Myometrial cell (primary cell): ENCODE results near the gene THEMIS2. TPM values are rescaled to one million over a fixed set of nuclear protein-coding genes. Genes with fewer than 3 reads are reported as not detected.

Experiments
- total RNA-seq: library from RNA; depleted of rRNA; stranded (reverse); fragments of >200 nt; gene quantifications from 2 replicates; pipeline ENCODE4 v1.2.3, GENCODE V29; 2015

Gene THEMIS2
- 25.7 and 25.9 TPM in 2 replicates for total RNA-seq

GRCh38 chr1:27872059-27872801 lies at the start of gene THEMIS2:
Gene THEMIS2, plus strand, starts transcription at chr1:27872544. Its CDS starts 28 bp downstream, at chr1:27872572.

DNA sequence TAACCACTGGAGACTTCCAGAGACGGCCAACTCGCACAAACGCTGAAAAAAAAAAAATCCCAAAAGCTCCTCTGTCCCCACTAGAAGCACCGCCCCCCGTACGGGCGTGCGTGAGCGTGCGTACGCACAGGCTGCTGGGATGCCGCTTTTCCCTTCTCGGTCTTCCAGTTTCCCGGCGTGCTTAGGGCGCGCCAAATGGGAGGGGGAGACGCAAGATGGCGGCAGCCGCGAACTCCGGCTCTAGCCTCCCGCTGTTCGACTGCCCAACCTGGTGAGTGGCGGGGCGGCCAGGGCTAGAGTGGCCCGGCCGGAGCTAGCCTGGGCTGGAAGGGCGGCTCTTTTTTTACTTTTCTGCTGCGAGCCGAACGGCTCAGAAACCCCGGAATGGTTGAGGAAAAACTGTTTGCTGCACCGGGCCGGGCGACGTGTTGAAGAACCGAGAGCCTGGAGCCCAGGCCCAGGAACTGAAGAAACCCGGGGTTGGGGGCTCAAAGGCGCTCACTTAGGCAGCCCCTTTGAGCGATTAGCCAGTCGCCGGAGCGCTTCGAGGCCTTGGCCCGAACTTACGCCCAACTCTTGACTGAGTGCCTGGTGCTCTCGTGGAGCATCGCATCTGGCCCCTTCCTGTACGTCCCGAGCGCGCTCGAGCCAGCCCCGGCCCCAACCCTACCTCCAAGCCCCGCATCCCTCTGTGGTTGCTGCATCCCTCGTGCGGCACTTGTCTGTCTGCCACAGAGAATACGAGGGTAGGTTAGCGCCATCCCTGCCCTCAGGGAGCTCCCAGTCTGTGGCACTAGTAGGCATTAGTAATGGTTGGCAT lies 41.5 kb upstream of the THEMIS2 start, which contains the start of gene PPP1R8:
Gene PPP1R8, plus strand, starts transcription at position 162 of the 820 bp plus-strand sequence. Its CDS starts 54 bp downstream, at position 216.

DNA sequence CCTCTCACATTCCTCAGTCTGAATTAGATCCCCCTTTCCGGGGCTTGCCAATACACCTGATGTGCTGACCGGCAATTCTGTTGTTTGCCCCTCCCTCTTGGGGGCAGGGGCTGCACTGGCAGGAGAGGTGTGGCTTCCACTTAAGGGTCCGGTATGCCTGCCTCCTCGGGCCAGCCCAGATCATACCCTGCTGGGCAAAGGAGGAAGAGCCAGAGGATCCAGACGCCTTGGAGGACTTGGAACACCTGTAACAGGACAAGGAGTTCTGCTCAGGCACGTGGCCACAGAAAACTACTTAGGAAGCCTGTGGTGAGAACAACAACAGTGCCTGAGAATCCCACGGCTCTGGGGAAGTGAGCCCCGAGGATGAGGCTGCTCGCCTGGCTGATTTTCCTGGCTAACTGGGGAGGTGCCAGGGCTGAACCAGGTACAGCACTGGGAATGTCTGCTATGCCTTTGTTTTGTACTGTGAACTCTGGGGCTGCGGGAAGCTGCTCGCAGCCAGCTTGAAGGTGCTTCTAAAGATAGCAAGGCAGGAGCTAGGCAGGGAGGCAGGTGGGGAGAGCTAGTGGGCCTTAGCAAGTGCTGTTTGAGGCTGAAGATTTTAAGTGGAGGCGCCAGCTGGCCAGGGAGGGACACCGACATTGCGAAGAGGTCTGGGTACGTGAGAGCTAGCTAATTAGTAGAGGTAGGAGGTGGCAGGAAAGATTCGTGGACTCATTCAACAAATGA lies 62.6 kb downstream of the THEMIS2 start, which contains the start of gene SMPDL3B:
Gene SMPDL3B, plus strand, starts transcription at position 183 of the 732 bp plus-strand sequence. Its CDS starts 184 bp downstream, at position 367.

Other genes starting within 250 kb of the THEMIS2 start
- 0.29 TPM in 1 of 2 replicates, not detected in the other for gene FGR, start 237.4 kb upstream of the THEMIS2 start, total RNA-seq
- gene IFI6, start 200.4 kb upstream of the THEMIS2 start, total RNA-seq, result 30.8 and 57.9 TPM in 2 replicates
- 5.5 and 11.2 TPM in 2 replicates for gene FAM76A, start 146.6 kb upstream of the THEMIS2 start, total RNA-seq
- 34.0 and 46.8 TPM in 2 replicates for gene STX12, start 99.3 kb upstream of the THEMIS2 start, total RNA-seq
- 43.4 and 56.2 TPM in 2 replicates for gene PPP1R8, start 41.8 kb upstream of the THEMIS2 start, total RNA-seq
- 37.8 and 38.8 TPM in 2 replicates for gene RPA2, start 42.0 kb downstream of the THEMIS2 start, total RNA-seq
- not detected in 2 replicates for gene SMPDL3B, start 62.5 kb downstream of the THEMIS2 start, total RNA-seq
- gene XKR8, start 87.4 kb downstream of the THEMIS2 start, total RNA-seq, result 9.2 and 10.5 TPM in 2 replicates
- gene EYA3, start 216.1 kb downstream of the THEMIS2 start, total RNA-seq, result 18.7 and 19.1 TPM in 2 replicates